Right atrium auricular region (tissue), 2 donors: ENCODE data around the gene PCGF1. TPM values are rescaled to one million over a fixed set of nuclear protein-coding genes. Genes with fewer than 3 reads are reported as not detected.

Experiments used
- DNase-seq: peaks from one replicate; pipeline ENCODE4 v3.0.0-alpha.2; 2019; ENCODE audit warnings: low spot score
- H3K27ac ChIP-seq, 2 donors: fragments of 200-600 bp; sonication (generic); 1 replicate in 1 of 2; 2 replicates in 1 of 2; pipeline ENCODE4 v1.5.1; 2016 to 2019
- H3K27me3 ChIP-seq, 2 donors: fragments of 200-600 bp; sonication (generic); one replicate each; pipeline versions ENCODE4 v1.5.1 to v1.6.0; 2017 to 2019
- H3K36me3 ChIP-seq: fragments of 200-600 bp; sonication (generic); one replicate; pipeline ENCODE4 v1.5.1; 2016
- H3K4me1 ChIP-seq, 2 donors: fragments of 200-600 bp; sonication (generic); one replicate each; pipeline versions ENCODE4 v1.5.1 to v1.6.0; 2017 to 2019
- H3K4me3 ChIP-seq, 2 donors: fragments of 200-600 bp; sonication (generic); 1 replicate in 1 of 2; 2 replicates in 1 of 2; pipeline ENCODE4 v1.5.1; 2017 to 2019; ENCODE audit warnings: mild to moderate bottlenecking in 1 of 2, moderate library complexity in 1 of 2
- H3K9me3 ChIP-seq, 2 donors: fragments of 200-600 bp; sonication (generic); one replicate each; pipeline ENCODE4 v1.5.1; 2019
- CTCF ChIP-seq, 2 donors: fragments of 200-600 bp; sonication (generic); IDR thresholded peaks; one replicate each; pipeline ENCODE4 v1.5.1; 2019; ENCODE audit warnings: antibody characterized with exemption in 2 of 2
- total RNA-seq, 2 donors: library from RNA; depleted of rRNA; stranded (reverse); fragments of >200 nt; gene quantifications; one replicate each; pipeline ENCODE4 v1.1.0, GENCODE V29; 2016

The PCGF1 gene
- total RNA-seq, 2 donors from 2014 or later = 15.2 to 19.0 TPM

- no peak for DNase-seq
- H3K9me3 ChIP-seq = no peaks in the 10 kb centered on the region
- H3K4me3 ChIP-seq = peak overlapping the region; percentile 53 to 78
- H3K36me3 ChIP-seq = peaks cover 19% of the 10 kb centered on the region
- H3K4me1 ChIP-seq = peaks cover 0 to 43% of the 10 kb centered on the region in 2 donors
- H3K27ac ChIP-seq = peak overlapping the region; percentile 52 to 77
- no peaks in the 10 kb centered on the region for H3K27me3 ChIP-seq
- no peak for TF ChIP-seq CTCF (IDR thresholded peaks at IDR 0.05)
Observed at GRCh38 chr2:74458938-74459363, 48.5 kb downstream of the PCGF1 start.

GRCh38 chr2:74458132-74458937 is 49.2 kb downstream of the PCGF1 start, which contains the start of gene WBP1:
Gene WBP1 (plus strand): TSS chr2:74458438. CDS start chr2:74458603, 165 bp downstream.
- TF ChIP-seq CTCF (IDR thresholded peaks at IDR 0.05) = no peak
- peak within 1 kb of the TSS; percentile 55 to 78 for H3K4me3 ChIP-seq
- H3K27me3 ChIP-seq = no peaks in the 10 kb centered on the region
- peak; percentile 100 for DNase-seq
- H3K9me3 ChIP-seq = no peaks in the 10 kb centered on the region
- H3K27ac ChIP-seq = peak within 1 kb of the TSS; percentile 94 to 97
- H3K4me1 ChIP-seq = peaks cover 0 to 41% of the 10 kb centered on the region in 2 donors
- H3K36me3 ChIP-seq = peaks cover 19% of the 10 kb centered on the region

- no peaks in the 10 kb centered on the region for H3K27me3 ChIP-seq
- no peaks in the 10 kb centered on the region for H3K9me3 ChIP-seq
- H3K27ac ChIP-seq = peak overlapping the region; percentile 94 to 97
- peak overlapping the region; percentile 55 to 78 for H3K4me3 ChIP-seq
- H3K36me3 ChIP-seq = peaks cover 16% of the 10 kb centered on the region
- H3K4me1 ChIP-seq = peaks cover 0 to 41% of the 10 kb centered on the region in 2 donors
- DNase-seq = no peak
- no peak for TF ChIP-seq CTCF (IDR thresholded peaks at IDR 0.05)
Observed at GRCh38 chr2:74457549-74458131, 49.9 kb downstream of the PCGF1 start.

GRCh38 chr2:74457129-74457548 is 50.4 kb downstream of the PCGF1 start:
- TF ChIP-seq CTCF (IDR thresholded peaks at IDR 0.05) = no peak
- H3K4me3 ChIP-seq = peak overlapping the region; percentile 55 to 78
- peaks cover 0 to 41% of the 10 kb centered on the region in 2 donors for H3K4me1 ChIP-seq
- peaks cover 11% of the 10 kb centered on the region for H3K36me3 ChIP-seq
- no peaks in the 10 kb centered on the region for H3K9me3 ChIP-seq
- H3K27ac ChIP-seq = peak overlapping the region; percentile 94 to 97
- no peaks in the 10 kb centered on the region for H3K27me3 ChIP-seq
- DNase-seq = no peak

Other genes starting within 250 kb of the PCGF1 start
- gene SLC4A5, start 164.3 kb downstream of the PCGF1 start, total RNA-seq = 1 to 10 TPM in 1 of 2 donors, under 1 TPM in 1; 0.28 to 1.3 TPM
- 100 to 1,000 TPM in 1 of 2 donors, 10 to 100 TPM in 1; 86.5 to 102 TPM for gene DCTN1, start 127.4 kb downstream of the PCGF1 start, total RNA-seq
- gene C2orf81, start 86.1 kb downstream of the PCGF1 start, total RNA-seq = 1 to 10 TPM in 1 of 2 donors, under 1 TPM in 1; 0.94 to 1.0 TPM
- gene WDR54, start 86.0 kb downstream of the PCGF1 start, total RNA-seq = 1 to 10 TPM in 1 of 2 donors, under 1 TPM in 1; 0.67 to 7.5 TPM
- 10 to 100 TPM; 10.4 to 15.3 TPM for gene RTKN, start 65.8 kb downstream of the PCGF1 start, total RNA-seq
- 10 to 100 TPM; 10.4 to 14.6 TPM for gene INO80B, start 52.6 kb downstream of the PCGF1 start, total RNA-seq
- gene WBP1, start 49.3 kb downstream of the PCGF1 start, total RNA-seq = 10 to 100 TPM; 43.0 to 57.4 TPM
- gene MOGS, start 42.3 kb downstream of the PCGF1 start, total RNA-seq = 10 to 100 TPM; 22.6 to 26.1 TPM
- gene MRPL53, start 35.0 kb downstream of the PCGF1 start, total RNA-seq = 10 to 100 TPM; 19.8 to 81.4 TPM
- 10 to 100 TPM in 1 of 2 donors, 1 to 10 TPM in 1; 3.8 to 13.6 TPM for gene CCDC142, start 24.7 kb downstream of the PCGF1 start, total RNA-seq
- 1 to 10 TPM; 9.1 to 9.6 TPM for gene TTC31, start 24.6 kb downstream of the PCGF1 start, total RNA-seq
- 1 to 10 TPM in 1 of 2 donors, under 1 TPM in 1; 0.83 to 1.0 TPM for gene LBX2, start 8.1 kb downstream of the PCGF1 start, total RNA-seq
- not detected for gene TLX2, start 6.8 kb upstream of the PCGF1 start, total RNA-seq
- gene DQX1, start 18.5 kb upstream of the PCGF1 start, total RNA-seq = not detected
- 10 to 100 TPM; 55.2 to 80.9 TPM for gene AUP1, start 22.0 kb upstream of the PCGF1 start, total RNA-seq
- 10 to 100 TPM; 16.0 to 27.3 TPM for gene HTRA2, start 22.2 kb upstream of the PCGF1 start, total RNA-seq
- gene LOXL3, start 46.2 kb upstream of the PCGF1 start, total RNA-seq = 1 to 10 TPM; 3.2 to 3.9 TPM
- 10 to 100 TPM in 1 of 2 donors, 1 to 10 TPM in 1; 4.9 to 10.3 TPM for gene DOK1, start 47.0 kb upstream of the PCGF1 start, total RNA-seq
- 10 to 100 TPM in 1 of 2 donors, not detected in 1; 10.3 TPM for gene M1AP, start 140.6 kb upstream of the PCGF1 start, total RNA-seq
- gene SEMA4F, start 146.6 kb upstream of the PCGF1 start, total RNA-seq = 1 to 10 TPM; 3.0 to 3.9 TPM